Measurements from ENCODE around the gene RASSF5.

RASSF5 gene

GRCh38 chr1:206547104-206547503 lies 39.8 kb downstream of the RASSF5 start:
- no peak for TF ChIP-seq CTCF (IDR thresholded peaks at IDR 0.05; ENCODE audit: low read depth, low read length)
- H3K4me3 ChIP-seq (ENCODE audit: low read depth, low read length) = no peak overlapping the region

- TF ChIP-seq CTCF (IDR thresholded peaks at IDR 0.05; ENCODE audit: low read depth, low read length) = no peak
These were observed 43.1 kb downstream of the RASSF5 start for GRCh38 chr1:206550446-206550845.

GRCh38 chr1:206551296-206551985 lies 44.1 kb downstream of the RASSF5 start:
- no peak for TF ChIP-seq CTCF (IDR thresholded peaks at IDR 0.05; ENCODE audit: low read depth, low read length)

More at GRCh38 chr1:206550446-206550845, 43.1 kb downstream of the RASSF5 start:
- H3K4me3 ChIP-seq (ENCODE audit: low read depth, low read length) = no peak overlapping the region

GRCh38 chr1:206551986-206552326 lies 44.6 kb downstream of the RASSF5 start:
- no peak overlapping the region for H3K4me3 ChIP-seq (ENCODE audit: low read depth, low read length)
- no peak for TF ChIP-seq CTCF (IDR thresholded peaks at IDR 0.05; ENCODE audit: low read depth, low read length)

More at GRCh38 chr1:206551296-206551985, 44.1 kb downstream of the RASSF5 start:
- H3K4me3 ChIP-seq (ENCODE audit: low read depth, low read length) = no peak overlapping the region

GRCh38 chr1:206554211-206554610 lies 46.9 kb downstream of the RASSF5 start:
- H3K4me3 ChIP-seq (ENCODE audit: low read depth, low read length) = no peak overlapping the region
- TF ChIP-seq CTCF (IDR thresholded peaks at IDR 0.05; ENCODE audit: low read depth, low read length) = no peak

- H3K4me3 ChIP-seq (ENCODE audit: low read depth, low read length) = no peak overlapping the region
- no peak for TF ChIP-seq CTCF (IDR thresholded peaks at IDR 0.05; ENCODE audit: low read depth, low read length)
These were observed 47.6 kb downstream of the RASSF5 start for GRCh38 chr1:206554701-206555472.

- no peak for TF ChIP-seq CTCF (IDR thresholded peaks at IDR 0.05; ENCODE audit: low read depth, low read length)
- no peak overlapping the region for H3K4me3 ChIP-seq (ENCODE audit: low read depth, low read length)
These were observed 48.2 kb downstream of the RASSF5 start for GRCh38 chr1:206555473-206555935.

Measured in WI38 (cell line).